HG03575 (cell line): ENCODE measurements around the gene EPHA1.
A peak's percentile ranks its signal among the peaks of the same experiment; 100 is the strongest.
"Not testable (repeated sequence)": the region's sequence is repeated elsewhere in the genome, so short reads cannot be mapped to it uniquely, and the experiment has no call there.

Source experiments
- ATAC-seq: cut with Tn5 transposase; IDR thresholded peaks from one replicate; pipeline ENCODE4 v1.9.1; 2021; ENCODE audit not compliant: unreplicated experiment, insufficient number of reproducible peaks, low FRiP score; ENCODE audit errors: extremely low read depth

The EPHA1 gene

DNA sequence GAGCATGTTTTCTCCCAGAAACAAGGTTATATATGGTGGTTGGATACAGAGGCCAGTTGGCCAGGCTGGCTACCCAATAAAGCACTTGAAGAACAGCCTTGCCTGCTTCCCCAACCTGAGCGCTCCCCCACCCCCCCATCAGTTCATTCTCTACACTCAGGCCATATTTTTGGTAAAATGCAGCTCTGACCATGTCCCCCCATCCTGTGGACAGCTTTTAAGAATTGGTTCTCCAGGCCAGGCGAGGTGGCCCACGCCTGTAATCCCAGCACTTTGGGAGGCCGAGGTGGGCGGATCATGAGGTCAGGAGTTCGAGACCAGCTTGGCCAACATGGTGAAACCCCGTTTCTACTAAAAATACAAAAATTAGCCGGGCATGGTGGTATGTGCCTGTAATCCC lies 16.2 kb downstream of the EPHA1 start:
- not testable (repeated sequence) for ATAC-seq

GRCh38 chr7:143391462-143392404 lies 16.9 kb downstream of the EPHA1 start:
- ATAC-seq, result no peak

- no peak for ATAC-seq
These were observed 17.8 kb downstream of the EPHA1 start for GRCh38 chr7:143390773-143391317.

DNA sequence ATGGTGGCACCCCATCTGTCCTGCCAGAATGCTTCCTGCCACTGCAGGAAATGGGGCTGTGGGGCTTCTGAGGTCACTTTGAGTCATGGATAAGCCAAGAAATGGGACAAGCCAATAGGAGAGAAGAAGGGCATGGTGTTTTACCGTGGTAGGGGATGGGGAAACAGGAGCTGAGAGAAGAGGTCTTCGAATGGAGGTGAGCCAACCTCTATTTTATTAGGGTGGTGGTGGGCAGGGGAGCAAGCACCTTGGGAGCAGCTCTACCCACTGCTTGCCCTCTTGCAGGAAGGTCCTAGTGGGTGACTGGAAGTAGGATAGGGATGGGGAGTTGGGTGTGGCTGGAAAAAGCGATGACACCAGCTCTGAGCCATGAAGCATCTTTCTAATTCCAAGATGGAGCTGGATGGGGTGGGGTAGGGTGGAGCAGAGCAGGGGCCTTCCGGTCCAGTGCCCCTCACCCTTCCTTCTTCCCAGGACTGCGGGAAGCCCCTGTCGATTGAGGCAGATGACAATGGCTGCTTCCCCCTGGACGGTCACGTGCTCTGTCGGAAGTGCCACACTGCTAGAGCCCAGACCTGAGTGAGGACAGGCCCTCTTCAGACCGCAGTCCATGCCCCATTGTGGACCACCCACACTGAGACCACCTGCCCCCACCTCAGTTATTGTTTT lies 18.4 kb downstream of the EPHA1 start:
- ATAC-seq, result no peak

DNA sequence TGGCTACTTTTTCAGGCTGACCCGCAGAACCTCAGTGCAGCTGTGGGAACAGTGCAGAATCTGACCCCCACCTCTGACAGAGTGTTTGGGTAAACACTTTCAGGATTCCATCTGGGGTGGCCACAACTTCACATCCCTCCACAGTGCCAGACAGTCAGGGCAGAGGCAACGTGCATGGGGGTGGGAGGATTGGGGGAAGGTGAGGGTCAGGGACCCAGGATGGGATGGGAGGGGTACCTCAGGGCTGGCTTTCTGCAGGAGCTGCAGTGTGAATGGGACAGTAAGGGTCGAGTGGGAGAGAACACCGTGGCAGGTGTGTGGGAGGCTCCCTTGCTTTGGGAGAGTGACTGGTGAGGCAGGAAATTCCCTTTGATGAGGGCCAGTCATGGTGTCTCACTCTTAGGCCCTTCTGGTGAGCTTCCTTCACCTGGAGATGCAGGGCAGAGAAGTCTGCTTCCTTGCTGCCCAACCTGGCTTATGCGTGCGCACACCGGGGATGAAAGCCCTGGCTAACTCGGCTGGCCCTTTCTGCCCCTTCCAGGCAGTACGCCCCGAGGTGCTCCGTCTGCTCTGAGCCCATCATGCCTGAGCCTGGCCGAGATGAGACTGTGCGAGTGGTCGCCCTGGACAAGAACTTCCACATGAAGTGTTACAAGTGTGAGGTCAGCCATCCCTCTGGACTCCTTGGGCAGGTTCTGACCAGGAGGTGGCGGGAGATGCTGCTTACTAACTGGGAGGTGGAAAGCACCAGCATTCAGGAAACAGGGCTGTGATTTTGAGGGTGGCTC lies 19.1 kb downstream of the EPHA1 start:
- ATAC-seq, result no peak

DNA sequence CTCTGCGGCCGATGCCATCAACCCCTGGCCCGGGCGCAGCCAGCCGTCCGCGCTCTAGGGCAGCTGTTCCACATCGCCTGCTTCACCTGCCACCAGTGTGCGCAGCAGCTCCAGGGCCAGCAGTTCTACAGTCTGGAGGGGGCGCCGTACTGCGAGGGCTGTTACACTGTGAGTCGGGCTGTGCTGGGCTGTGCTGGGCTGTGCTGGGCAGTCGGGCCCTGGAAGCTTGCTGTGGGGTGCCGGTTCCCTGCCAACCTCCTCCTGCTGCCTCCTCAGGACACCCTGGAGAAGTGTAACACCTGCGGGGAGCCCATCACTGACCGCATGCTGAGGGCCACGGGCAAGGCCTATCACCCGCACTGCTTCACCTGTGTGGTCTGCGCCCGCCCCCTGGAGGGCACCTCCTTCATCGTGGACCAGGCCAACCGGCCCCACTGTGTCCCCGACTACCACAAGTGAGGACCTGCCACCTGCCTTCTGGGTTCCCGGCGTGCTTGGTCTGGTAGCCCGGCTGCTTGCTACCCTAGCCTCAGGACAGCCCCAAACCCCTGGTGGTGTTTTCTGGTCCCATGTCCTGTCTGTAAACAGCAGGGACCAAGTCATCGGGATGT lies 20.1 kb downstream of the EPHA1 start:
- ATAC-seq, result no peak

- no peak for ATAC-seq
These were observed 20.6 kb downstream of the EPHA1 start for GRCh38 chr7:143388051-143388450.

DNA sequence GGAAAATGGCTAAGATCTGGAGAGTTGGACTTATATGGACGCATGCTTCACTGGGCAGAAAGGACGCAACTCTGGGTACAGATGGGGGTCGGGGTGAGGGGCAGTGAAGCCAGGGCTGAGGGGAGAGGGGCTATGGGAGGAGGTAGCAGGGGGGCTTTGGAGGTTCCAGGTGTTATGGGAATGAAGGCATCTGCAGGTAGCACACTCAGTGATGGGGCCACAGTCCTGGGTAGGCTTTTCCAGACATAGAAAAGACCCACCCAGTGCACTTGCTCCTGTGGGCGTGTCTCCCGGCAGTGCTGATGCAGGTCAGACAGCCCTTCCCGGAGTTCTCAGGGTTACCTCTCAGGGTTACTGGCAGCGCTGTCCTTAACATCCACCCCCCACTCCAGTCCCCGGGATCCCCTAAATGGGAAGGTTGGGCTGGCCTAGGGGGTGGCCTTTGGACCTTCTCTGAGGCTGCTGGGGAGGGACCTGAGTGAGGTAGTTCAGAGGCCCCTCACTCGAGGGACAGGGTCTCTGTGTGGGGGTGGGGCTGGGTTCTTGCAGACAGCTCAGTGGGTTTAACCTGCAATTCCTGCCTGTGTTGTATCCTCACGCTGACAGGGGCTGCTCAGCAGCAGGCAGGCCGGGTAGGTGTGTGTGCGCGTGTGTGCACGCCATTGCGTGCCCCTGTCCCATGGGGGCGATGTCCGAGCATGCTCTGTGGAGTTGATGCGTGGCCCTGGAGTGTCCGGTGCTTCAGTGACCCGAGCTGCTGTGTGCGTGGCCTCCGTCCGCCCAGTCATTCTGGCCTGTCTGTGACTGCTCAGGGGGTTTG lies 21.3 kb downstream of the EPHA1 start:
- ATAC-seq, result no peak

DNA sequence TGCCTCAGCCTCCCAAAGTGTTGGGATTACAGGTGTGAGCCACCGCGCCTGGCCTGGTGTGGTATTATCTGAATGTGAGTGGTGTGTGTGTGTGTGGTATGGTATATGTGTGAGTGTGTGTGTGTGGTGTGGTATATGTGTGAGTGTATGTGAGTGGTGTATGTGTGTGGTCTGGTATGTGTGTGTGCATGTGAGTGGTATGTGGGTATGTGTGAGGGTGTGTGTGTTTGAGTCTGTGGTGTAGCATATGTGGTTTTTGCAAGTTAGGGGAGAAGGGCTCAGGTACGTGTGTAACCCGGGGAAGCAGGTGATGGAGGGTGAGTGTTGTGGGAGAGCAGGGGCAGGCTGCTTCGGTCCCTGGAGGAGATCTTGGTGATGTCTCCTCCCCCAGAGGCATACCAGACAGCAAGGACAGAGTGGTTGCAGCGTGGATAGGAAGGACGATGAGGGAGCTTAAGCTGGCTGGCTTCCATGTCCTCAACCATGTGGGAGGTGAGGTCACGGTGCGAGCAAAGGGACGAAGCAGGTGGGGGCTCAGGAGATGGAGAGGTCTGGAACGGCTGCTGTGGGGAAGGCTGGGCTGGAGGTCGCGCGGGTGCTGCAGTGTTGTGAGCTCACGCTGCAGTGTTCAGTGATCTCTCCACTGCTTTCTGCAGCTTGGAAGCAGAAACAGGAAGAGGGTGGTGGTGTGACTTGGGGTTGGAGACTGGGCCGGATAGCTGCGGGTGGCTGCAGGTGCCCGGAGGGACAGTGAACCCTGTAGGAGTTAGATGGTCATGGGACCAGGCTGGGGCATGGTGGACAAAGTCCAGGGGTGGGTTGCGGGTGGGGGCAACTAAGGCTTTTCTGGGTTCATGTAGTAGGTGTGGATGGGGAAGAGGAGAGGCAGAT lies 22.5 kb downstream of the EPHA1 start:
- ATAC-seq, result peak; percentile 35

GRCh38 chr7:143384661-143385631 lies 23.7 kb downstream of the EPHA1 start:
- ATAC-seq, result no peak

DNA sequence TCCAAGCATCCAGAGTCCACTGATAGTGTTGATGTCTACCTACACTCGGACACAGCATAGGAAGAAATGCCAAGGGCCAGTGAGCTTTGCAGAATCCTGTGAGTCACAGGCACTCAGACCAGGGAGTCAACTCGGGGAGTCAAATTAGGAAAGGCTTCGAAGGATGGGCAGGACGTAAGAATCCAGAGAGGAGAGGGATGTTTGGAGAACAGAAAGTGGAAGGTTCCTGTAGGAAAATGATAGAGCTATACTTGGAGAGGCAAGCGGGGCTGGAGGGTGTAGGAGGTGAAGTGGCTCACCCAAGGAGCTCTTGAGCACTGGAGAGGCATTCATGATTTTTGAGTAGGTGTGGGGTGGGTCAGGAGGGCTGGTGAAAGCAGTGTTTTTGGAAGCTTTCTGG lies 24.5 kb downstream of the EPHA1 start:
- no peak for ATAC-seq

DNA sequence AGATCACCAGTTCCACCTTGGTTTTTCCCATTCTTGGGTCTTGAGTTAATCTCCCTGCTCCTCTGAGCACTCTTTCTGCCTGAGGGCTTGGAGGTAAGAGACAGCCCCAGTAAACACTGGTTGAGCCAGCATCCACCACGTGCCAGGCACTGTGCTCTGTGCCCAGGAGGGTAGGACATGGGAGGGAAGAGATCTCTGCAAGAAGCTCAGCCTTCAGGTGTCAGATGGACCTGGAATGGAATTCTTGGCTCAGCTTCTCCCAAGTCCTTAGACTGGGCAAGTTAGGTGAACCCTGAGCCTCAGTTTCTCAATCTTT lies 25.1 kb downstream of the EPHA1 start:
- no peak for ATAC-seq

DNA sequence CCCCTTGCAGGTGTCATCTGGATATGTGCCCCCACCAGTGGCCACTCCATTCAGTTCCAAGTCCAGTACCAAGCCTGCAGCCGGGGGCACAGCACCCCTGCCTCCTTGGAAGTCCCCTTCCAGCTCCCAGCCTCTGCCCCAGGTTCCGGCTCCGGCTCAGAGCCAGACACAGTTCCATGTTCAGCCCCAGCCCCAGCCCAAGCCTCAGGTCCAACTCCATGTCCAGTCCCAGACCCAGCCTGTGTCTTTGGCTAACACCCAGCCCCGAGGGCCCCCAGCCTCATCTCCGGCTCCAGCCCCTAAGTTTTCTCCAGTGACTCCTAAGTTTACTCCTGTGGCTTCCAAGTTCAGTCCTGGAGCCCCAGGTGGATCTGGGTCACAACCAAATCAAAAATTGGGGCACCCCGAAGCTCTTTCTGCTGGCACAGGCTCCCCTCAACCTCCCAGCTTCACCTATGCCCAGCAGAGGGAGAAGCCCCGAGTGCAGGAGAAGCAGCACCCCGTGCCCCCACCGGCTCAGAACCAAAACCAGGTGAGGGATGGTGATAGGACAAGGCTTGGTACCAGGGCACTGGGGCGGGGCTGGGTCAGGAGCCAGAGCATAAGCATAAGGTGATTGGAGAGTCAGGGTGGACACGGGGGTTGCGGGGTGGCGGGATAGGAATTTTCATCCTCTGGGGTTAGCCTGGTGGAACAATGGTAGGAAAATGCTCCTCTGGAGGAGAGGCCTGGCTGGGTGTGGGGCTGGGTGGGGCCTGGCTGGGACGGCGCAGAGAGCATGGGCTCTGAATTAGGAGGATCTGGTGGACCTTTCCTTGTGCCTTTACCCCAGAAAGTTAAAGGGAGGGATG lies 25.6 kb downstream of the EPHA1 start:
- no peak for ATAC-seq

GRCh38 chr7:143382126-143382790 lies 26.4 kb downstream of the EPHA1 start:
- ATAC-seq, result no peak
